Subcutaneous adipose tissue (tissue), 4 donors: Measurements from ENCODE around the gene TP53INP2. TPM values are rescaled to one million over a fixed set of nuclear protein-coding genes. Genes with fewer than 3 reads are reported as not detected.

ENCODE experiments used
- total RNA-seq, 4 donors: library from RNA; depleted of rRNA; stranded (reverse); fragments of >200 nt; gene quantifications; one replicate each; pipeline ENCODE4 v1.1.0, GENCODE V29; 2016
- TF ChIP-seq, protein P1 (sequence below): fragments of 450-650 bp; IDR thresholded peaks from one replicate; pipeline ENCODE4 v1.5.1; 2016; ENCODE audit warnings: low read depth, mild to moderate bottlenecking, control low read depth, antibody characterized with exemption, moderate library complexity

TP53INP2 gene
- total RNA-seq, 4 donors from 2014 or later: 4.4 to 17.1 (median 6.2) TPM

DNA sequence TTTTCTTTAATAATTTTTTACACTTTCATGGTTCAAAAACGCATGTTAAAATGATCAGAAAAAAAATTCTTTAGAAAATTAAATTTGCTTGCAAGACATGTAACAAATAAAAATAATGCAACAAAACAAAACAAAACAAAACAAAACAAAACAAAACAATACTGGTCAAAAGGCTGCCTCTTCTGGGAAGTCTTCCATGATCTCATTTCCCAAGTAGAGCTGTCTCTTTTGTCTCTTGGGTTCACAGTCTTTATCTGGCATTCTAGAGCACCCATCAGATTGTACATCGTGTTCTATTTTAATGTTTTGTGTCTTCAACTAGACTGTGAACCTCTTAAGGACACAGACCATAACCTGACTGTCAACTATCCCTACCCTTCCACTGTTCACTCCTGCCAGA lies 25.3 kb downstream of the TP53INP2 start:
- TF ChIP-seq, protein P1, sequence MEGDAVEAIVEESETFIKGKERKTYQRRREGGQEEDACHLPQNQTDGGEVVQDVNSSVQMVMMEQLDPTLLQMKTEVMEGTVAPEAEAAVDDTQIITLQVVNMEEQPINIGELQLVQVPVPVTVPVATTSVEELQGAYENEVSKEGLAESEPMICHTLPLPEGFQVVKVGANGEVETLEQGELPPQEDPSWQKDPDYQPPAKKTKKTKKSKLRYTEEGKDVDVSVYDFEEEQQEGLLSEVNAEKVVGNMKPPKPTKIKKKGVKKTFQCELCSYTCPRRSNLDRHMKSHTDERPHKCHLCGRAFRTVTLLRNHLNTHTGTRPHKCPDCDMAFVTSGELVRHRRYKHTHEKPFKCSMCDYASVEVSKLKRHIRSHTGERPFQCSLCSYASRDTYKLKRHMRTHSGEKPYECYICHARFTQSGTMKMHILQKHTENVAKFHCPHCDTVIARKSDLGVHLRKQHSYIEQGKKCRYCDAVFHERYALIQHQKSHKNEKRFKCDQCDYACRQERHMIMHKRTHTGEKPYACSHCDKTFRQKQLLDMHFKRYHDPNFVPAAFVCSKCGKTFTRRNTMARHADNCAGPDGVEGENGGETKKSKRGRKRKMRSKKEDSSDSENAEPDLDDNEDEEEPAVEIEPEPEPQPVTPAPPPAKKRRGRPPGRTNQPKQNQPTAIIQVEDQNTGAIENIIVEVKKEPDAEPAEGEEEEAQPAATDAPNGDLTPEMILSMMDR: no peak

DNA sequence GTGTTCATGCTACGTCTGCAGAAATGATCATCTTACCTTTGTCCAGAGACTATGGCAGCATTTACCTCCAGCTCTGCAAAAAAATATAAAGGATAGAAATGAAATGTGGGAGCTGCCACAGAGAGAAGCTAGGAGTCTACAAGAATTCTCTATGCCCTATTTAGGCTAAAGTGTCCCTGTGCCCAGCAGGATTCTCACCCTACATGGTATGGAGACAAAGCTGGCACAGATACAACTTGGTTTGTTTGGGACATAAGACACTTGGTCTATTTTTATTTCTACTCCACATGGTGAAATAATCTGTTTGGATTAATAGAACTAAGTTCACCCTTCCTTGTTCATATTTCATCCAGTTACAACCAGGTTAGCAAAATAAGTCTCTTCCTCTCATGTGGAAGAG lies 28.4 kb downstream of the TP53INP2 start:
- TF ChIP-seq, protein P1: no peak

DNA sequence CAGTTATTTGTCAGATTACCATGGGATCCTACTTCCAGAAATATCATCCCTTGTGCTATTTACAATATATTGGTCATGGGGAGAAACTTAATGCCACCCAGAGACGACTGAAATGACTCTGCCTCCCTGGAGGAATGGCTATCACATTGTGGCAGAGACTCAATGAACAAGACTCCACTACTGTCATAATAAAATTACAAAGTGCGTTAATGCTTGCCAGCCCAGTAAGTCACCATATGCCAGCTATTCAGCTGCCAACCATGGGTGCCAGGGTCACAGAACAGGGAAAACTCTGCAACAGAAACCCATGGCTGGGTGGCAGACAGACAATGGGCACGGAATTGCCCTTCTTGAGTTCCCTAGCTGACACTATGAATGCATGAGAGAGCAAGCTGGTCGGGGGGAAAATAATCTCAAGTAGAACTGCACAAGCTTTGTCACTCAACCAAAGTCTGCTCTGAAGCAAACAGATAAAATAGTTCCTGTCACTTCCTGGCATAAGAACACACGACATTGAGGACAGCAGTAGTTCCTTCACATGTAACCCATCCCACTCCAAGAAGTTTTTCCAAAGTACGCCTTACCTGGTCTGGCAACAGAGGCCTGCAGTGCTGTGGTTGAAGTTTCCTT lies 32.1 kb downstream of the TP53INP2 start:
- TF ChIP-seq, protein P1: no peak

DNA sequence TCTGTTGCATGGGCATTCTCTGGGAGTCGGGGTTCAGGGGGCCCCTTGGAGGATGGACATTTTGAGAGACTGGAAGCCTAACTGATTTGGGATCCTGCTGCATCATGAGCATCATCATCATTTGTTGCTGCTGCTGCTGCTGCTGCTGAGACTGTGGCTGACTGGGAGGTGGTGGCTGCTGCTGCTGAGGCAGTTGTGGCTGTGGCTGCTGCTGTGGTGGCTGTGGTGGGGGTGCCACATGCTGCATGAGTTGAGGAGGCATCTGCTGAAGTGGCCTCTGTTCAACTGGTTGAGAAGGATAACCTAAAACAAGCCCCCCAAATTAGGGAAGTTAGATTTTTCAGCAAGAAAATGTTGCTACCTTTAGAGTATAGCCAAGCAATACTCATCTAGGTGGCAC lies 38.9 kb downstream of the TP53INP2 start:
- TF ChIP-seq, protein P1: no peak

DNA sequence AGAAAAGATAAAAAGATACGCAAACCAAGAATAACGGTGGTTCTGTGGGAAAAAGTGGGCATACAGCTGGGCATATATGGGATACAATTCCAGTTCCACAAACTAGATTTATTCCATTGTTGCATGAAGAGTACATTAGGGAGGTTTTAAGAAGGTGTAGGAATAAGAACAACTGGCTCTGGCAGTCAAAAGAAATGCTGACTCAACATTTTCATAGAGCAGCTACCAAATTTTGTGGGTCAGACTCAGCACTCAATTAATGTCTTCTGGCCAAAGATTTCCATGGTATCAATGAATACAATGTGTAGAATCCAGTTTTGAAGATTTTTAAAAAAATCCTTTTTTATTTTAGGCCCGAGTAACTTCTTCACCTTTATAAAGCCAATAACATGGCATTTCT lies 40.2 kb downstream of the TP53INP2 start:
- TF ChIP-seq, protein P1: no peak

DNA sequence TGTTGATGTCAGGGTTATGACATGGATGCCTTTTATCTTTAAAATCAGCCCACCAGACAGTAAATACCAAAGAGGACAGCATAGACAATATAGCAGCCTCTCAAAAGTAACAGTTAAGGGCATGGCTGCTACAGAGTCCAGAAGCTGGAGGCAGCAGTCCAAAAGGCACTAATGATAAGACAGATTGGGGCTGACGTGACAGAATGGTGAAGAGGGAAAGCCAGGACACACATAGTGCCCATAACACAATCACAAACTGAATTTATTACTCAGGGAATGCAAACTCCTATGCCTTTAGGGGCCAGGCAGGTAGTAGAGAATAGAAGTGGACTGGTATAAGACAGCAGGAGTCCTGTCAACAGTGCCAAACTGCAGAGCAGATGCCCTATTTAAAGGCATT lies 40.7 kb downstream of the TP53INP2 start:
- TF ChIP-seq, protein P1: no peak

DNA sequence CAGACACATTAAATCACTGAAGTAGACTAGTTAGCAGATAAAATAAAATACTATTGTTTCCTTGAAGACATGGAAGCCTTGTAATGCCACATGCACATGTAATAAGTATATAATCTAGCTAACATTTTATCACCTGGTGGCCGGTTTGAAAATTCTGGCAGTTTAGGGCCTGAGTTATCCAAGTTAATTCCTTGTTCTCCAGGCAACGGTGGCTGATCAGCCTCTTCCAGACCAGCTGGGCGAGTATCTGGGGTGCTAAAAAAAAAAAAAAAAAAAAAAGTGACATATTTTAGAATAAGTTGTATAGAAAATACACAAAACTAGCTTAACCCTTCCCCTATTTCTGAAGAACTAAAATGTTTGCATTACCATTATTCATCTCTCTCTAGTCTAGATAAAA lies 42.5 kb downstream of the TP53INP2 start:
- TF ChIP-seq, protein P1: no peak
